Activated CD4-positive, alpha-beta T cell treated with anti-CD3 and anti-CD28 coated beads, Interleukin-2, amount 50 U/mL, for 48 hours (primary cell): ENCODE measurements around the gene KLHL13.
"Not testable (repeated sequence)": the region's sequence is repeated elsewhere in the genome, so short reads cannot be mapped to it uniquely, and the experiment has no call there.

ENCODE experiments used
- DNase-seq, 2 experiments: peaks; one replicate each; pipeline ENCODE4 v3.0.0-alpha.2; 2020

The KLHL13 gene

DNA sequence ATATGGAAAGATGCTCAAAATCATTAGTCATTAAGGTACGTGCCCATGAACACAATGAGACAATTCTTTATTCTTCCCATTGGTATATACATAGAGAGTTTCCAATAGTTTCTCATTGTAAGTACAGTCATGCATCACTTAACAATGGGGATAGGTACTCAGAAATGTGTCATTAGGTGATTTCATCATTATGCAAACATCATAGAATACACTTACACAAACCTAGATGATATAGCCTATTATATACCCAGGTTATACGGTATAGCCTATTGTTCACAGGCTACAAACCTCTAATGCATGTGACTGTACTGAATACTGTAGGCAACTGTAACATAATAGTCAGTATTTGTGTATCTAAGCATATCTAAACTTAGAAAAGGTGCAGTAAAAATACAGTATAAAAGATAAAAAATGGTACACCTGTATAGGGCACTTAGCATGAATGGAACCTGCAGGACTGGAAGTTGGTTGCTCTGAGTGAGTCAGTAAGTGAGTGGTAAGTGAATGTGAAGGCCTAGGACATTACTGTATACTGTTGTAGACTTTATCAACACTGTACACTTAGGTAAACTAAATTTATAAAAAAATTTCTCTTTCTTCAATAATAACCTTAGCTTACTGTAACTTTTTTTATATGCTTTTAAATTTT is 49.6 kb downstream of the KLHL13 start:
- no peak for DNase-seq

DNA sequence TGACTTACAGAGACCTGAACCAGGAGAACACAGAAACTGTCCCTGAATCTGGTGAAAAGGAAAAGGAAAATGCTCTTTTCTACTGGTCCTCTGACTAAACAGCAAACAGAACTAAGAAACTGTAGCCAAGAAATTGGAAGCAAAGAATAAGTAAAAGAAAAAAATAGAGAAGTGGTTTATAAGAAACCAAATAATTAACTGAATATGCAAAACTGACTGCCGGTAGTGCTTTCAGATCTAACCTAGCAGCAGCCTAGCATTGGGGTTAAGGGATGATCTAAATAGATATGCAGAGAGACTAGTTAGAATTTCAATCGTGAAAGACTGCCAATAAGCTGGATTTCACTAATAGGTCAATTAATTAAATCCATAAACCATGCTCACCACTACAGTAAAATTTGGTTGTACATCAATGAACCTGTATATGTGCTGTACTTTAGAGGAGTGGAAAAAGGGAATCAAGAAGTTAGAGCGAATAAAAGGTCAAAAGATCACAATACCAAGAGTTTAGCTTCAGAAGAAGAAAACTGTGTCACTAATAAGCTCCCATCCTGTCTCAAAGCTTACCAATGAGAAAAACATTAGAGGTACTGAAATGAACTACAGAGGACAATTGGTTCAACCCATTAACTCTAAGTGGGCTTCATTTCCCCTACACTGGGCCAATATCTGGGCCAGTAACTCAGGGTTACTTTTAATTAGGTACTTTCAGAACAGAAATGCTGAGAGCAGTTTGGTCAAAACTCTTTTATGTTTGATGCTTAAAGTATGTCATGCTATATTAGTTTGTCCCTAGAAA is 53.6 kb downstream of the KLHL13 start:
- DNase-seq = no peak

DNA sequence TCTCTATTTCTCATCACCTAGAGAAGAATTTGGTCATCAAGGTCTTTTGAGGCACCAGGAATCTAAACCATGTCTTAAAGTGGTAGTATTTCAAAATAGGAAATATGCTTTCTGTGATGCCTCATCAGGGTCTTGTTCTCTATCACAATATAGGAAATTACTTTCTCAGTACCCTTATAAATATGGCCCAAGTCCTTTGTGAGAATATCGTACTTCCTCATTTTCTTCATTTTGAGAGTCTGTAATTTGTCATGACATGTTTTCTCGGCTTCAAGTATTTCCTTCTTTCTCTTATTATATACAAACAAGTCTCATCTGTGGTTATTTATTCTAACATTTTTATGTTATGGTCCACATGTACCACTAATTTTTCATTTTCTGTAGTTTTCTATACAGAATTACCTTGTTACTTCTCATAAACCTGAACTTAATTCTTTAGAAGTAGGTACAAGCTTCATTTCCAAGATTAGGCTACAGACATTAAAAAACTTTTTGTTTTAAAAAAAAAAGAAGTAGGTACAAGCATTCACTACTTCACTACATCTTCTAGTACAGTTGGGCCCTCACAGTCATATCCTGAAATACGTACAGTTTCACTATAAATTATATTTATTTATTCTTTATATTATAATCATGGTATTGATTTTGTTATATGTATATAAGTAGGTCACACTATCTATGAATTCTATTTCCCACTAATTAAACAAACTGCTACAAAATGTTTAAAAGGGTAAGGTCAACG is 54.4 kb downstream of the KLHL13 start:
- DNase-seq = no peak

DNA sequence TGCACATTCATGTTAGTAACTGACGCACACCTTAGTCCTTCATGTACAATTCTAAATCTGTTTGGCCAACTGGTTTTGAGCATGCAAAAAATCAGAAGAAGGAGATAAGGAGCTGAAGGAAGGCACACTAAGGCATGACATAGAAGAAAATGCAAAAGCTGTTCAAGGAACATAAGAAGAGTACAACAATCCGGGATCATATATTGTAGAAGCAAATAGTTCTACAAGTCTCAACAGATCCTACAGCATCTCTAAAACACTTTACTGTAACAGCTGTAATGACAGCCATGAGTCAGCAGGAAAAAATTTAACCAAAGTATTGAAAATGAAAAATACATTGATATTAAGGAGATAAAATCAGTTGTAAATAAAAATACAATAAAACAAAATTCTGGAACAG is 57.7 kb downstream of the KLHL13 start:
- DNase-seq = no peak

DNA sequence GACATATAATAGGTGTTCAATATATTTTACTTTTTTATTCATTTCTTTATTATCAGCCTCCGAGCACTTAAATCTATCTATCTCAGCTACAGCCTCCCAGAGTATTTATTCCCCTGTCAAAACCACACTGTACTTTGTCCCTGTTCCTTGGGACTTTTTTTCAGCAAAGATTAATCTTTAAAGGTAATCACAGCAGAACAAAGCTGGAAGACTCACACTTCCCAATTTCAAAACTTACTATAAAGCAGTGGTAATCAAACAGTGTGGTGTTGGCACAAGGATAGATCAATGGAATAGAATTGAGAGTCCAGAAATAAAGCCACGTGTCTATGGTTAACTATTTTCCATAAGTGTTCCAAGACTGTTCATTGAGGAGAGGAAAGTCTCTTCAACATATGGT is 59.7 kb downstream of the KLHL13 start:
- DNase-seq = no peak

DNA sequence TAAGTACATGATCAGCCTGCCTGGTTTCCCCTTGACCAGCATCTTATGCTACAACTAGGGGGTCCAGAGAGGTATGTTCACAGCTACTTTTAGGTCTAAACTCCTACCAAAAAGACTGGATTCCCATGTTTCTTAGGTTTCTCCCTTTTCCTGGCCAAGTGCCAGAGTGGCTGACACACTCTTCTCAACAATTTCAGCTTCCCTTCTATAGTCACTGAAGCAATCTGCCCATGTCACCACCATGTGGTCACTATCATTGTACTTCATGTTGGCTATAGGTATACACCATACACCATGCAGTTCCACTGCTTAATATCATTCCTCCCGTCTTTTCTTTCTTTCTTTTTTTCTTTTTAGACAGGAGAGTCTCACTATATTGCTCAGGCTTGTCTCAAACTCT is 66.9 kb downstream of the KLHL13 start:
- DNase-seq = no peak

DNA sequence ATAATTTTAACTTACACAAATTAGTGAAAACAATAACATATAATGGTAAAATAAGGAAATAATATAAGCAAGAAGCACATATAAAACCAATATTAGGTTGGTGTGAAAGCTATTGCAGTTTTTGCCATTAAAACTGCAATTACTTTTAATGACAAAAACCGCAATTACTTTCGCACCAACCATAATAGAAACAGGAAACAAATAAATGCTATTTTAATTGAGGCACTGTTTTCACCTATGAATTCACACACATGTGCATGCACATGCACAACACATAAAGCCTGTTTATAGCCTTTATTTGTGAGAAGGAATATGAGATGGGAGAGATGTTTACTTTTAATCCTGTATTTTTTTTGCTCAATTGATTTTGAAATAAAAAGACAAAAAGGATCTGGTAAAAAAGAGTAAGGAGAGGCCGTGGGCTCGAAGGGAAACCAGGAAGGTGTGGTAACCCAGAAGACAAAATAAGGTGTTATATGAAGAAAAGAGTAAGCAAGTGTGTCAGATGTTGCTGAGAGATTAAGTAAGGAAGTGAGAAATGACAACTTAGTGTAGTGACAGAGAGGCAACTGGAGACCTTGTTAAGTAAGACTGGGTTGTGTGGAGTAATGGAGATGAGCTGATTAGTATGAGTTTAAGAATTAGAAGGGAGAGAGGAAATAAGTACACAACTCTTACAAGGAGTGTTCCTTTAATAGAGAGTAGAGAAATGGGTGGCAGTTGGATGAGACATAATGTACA is 69.0 kb downstream of the KLHL13 start:
- no peak for DNase-seq

DNA sequence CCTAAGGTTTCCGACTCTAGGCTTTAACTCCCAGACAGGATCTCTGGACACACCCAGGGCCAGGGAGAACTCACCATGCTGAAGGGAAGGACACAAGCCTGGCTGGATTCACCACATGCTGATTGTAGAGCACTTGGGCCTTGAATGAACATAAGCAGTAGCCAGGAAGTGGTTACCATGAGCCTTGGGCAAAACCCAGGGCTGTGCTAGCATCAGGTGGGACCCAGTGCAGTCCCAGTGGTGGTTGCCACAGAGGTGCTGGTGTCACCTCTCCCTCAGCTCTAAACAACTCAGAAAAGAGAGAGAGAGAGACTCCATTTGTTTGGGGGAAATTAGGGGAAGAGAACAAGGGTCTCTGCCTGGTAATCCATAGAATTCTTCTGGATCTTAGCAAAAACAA is 77.0 kb downstream of the KLHL13 start:
- DNase-seq = no peak

DNA sequence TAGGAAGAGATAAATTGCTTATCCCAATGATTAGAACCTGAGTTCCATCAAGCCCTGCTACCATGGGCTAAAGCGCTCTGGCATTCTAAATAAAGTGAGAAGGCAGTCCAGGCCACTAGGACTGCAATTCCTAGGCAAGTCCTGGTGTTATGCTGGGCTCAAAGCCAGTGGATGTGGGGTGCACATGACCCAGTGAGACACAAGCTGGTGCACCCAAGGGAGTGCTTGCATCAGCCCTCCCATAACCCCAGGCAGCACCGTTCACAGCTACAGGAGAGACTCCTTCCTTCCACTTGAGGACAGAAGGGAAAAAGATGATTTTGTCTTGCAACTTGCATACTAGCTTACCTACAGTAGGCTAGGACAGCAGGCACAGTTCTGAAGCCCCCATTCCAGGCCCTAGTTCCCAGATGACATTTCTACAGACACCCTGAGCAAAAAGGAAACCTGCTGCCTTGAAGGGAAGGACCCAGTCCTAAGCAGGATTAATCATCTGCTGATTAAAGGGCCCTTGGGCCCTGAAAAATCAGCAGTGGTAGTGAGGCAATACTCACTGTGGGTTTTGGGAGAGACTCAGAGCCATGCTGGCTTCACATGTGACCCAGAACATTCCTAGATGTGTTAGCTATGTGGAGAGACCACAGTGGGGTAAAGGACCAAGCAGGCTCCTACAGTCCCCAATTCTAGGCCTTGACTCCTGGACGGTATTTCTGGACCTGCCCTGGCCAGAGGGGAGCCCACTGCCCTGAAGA is 77.8 kb downstream of the KLHL13 start:
- DNase-seq = no peak

DNA sequence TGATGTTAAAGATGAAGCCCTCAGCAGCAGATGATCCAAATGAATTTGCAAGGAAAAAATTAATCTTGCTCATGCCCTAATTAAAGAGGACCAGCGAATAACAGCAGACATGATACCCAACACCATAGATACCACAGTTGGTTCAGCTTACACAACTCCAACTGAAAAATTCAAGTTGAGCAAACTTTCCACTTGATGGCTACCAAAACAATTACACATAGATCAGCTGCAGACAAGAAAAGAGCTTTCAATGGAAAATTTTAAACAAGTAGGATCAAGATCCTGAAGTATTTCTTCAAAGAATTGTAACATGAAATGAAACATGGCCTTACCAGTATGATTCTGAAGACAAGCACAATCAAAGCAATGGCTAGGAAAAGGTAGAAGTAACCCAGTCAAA is 90.0 kb downstream of the KLHL13 start:
- DNase-seq = no peak

DNA sequence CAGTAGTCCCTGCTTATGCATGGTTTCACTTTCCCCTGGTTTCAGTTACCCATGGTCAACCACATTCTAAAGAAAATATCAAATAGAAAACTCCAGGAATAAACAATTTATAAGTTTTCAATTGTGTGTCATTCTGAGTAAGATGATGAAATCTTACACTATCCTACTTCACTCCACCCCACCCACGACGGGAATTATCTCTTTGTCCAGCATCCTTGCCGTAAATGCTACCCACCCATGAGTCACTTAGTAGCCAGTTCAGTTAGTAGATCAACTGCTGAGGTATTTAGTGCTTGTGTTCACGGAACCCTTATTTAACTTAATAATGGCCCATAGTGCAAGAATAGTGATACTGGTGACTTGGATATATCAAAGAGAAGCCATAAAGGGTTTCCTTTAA is 91.4 kb downstream of the KLHL13 start:
- DNase-seq = no peak

DNA sequence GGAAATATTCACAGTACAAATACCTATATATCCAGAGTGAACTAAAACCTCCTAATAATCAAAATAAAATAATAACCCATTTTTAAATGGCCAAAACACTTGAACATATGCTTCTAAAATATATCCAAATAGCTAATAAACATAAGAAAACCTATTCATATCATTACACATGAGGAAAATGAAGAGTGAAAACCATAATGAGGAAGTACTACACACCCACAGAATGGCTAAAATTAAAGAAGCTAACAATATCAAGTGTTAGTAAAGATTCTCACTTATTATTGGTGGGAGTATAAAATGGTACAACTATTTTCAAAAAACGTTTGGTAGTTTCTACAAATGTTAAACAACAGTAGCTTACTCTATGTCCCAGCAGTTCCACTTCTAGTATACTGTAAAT is 92.1 kb downstream of the KLHL13 start:
- DNase-seq = no peak

DNA sequence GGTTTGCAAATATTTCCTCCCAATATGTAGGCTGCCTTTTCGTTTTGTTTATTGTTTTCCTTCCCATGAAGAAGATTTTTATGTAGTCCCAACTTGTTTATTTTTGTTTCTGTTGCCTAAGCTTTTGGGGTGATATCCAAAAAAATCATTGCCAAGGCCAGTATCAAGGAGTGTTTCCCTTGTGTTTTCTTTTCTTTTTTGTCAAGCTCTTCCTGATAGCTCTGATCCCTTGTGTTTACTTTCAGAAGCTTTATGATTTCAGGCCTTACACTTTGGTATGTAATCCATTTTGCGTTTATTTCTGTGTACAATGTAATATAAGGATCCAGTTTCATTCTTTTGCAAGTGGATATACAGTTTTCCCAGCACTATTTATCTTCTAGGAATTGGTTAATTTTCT is 93.9 kb downstream of the KLHL13 start:
- no peak for DNase-seq

DNA sequence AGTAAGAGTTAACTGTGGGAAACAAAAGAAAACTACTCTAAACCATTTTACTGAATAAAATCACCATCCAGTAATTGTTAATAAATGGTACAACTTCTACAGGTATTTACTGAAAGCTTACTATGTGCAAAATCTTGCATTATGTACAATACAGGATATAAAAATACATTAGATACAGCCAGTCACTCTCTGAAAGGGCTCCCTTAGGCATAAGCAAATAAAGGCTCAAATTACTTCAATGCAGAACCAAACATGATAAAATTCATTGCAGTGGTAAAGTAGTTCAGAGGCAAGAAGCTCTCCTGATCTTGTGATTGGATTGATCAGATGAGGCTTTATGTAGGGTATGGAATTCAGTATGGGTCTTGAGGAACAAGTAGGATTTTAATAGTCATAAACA is 100.2 kb downstream of the KLHL13 start:
- no peak for DNase-seq

DNA sequence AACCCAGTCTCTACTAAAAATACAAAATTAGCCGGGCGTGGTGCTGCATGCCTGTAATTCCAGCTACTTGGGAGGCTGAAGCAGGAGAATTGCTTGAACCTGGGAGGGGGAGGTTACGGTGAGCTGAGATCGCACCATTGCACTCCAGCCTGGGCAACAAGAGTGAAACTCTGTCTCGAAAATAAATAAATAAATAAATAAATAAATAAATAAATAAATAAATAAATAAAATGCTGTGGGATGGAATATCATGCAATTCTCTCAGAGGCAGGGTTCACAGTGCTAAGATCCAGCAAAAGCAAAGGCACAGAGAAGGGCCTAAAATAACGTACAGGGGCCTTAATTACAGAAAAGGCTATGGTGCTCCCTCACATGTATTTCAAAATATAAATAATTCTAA is 114.2 kb downstream of the KLHL13 start:
- not testable (repeated sequence) for DNase-seq

DNA sequence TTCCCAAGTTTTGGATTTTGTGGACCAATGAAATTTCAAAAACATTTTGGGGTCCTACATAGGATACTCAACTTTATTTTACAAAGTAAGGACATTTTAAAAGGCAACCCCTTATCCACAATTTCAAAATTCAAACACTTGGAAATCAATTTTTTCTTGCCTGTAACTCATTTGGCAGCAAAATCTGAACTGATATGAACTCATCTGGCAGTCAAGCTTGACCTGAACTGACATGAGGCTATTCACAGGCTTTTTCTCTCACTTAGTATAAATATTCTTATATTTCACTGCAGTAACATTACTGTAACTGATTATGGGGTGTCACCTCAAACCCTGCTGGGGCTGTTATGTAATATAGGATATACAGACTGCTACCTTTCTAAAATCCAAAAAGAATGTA is 116.1 kb downstream of the KLHL13 start:
- no peak for DNase-seq

DNA sequence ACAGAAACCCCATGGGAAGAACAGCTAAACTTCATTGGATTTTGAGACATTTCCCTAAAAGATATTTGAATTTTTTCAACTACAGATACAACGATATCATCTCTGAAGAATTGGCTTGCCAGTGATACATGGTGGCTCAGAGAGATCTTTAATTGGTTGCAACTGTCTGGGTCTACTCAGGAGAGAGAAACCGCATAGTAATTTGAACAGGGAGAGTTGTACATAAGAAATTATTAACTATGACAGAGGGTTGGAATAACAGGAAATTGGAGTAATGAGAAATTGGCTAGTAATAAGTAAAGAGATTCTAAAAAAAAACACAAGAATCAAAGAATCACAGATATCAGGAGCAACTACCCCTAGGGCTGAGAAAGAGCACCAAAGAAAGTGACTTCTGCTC is 118.4 kb downstream of the KLHL13 start:
- no peak for DNase-seq

DNA sequence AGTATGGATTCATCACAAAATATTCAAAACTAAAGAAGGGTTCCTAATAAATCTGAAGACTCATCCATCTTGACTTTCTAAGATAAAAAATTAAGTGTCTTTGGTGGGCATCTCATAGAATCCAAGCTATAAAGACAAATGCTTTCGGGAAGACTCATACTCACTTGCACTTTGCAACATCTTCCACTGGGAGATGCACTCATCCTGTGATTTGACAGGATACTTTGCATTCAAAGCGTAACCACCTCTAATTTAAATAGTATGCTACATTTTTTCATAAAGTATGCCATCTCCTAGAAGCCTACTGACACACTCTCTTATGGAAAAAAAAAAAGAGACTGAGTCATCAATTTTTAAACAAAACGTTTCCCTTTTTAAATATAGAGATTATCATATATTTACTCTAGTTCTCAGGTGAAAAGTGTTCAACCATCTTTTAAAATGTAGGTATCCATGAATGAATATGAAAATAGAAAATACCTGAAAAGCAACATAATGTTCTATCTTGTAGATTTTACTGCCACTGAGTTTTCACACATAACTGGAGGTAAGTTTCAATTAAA is 119.6 kb downstream of the KLHL13 start:
- no peak for DNase-seq

DNA sequence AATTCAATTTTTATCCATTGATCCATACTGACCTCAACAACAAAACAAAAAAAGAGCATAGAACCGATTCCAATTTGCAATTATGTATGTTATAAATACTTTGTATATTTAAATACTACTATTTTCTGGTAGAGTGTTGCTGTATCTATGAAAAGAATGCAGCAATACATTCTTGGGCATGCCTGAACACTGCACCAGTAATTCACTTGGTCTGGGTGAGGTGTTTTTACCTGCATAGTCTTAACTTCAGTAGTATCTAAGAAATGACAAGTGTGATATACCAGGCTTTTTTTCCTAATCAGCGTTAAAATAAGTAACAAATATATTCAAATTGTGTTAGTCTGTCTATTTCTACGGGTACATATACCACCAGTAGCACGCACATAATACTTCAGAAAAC is 120.2 kb downstream of the KLHL13 start:
- DNase-seq = no peak

DNA sequence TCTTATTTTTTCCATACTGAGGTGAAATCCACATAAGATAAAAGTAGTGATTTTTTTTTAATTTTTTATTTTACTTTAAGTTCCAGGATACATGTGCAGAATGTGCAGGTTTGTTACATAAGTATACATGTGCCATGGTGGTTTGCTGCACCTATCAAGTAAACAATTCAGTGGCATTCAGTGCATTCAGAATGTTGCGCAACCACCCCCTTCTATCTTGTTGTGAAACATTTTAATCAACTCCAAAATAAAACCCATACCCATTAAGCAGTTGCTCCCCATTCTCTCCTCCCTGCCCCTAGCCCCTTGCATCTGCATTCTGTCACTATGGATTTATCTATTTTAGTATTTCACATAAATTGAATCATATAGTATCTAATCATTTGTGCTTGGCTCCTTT is 121.2 kb downstream of the KLHL13 start:
- no peak for DNase-seq

DNA sequence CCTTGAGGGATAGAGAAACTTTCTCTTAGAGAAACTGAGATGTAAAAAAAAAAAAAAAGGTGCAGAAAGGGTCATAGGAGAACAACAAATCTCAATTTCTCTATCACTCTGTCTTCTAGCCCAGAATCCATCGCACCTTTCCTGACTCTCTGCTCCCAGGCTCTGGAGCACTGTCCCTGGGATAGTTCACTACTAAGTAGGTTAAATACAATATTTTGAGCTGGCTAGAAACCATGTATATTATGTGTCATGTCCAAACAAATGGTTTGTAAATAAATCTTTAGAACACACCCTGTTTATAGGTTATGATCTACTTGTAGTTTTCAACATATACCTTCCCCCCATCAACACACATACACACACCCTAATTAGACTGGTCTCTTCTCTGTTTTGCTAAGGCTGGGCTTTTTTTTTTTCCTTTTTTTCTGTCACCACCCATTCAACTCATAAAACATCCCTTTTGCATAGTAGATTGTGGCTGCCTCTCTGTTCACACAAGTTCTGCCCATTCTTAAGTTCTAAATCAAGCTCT is 124.4 kb downstream of the KLHL13 start:
- no peak for DNase-seq

DNA sequence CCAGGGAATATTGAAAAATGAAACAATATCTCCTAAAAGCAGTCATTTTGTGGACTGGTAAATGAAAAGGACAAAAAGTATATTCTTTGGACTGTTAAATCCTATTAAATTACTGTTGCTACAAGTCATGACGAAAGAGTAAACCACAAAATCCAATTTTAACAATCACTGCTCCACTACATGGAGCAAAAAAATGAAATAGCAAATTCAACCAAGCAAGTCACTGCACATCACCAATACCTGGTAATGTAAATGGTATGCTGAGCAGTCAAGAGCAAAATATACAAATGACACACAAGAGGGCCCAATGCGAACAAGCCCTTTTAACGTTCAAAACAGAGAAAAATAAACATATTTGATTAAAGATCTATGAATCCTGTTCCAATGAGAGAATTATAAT is 126.2 kb downstream of the KLHL13 start:
- no peak for DNase-seq
